Measurements from ENCODE around the gene RNLS. TPM values are rescaled to one million over a fixed set of nuclear protein-coding genes. Genes with fewer than 3 reads are reported as not detected.

The RNLS gene
- total RNA-seq, 1 donor from 2014 or later = 10.2 TPM

GRCh38 chr10:88437411-88437810 lies 145.7 kb downstream of the RNLS start:
- DNase-seq (ENCODE audit: low spot score) = no peak

- DNase-seq (ENCODE audit: low spot score) = no peak
Measured at GRCh38 chr10:88433565-88434186, 149.4 kb downstream of the RNLS start.

- DNase-seq (ENCODE audit: low spot score) = no peak
Measured at GRCh38 chr10:88431103-88431502, 152.0 kb downstream of the RNLS start.

- no peak for DNase-seq (ENCODE audit: low spot score)
Measured at GRCh38 chr10:88428976-88429375, 154.1 kb downstream of the RNLS start.

- no peak for DNase-seq (ENCODE audit: low spot score)
Measured at GRCh38 chr10:88428442-88428841, 154.7 kb downstream of the RNLS start.

GRCh38 chr10:88427024-88427423 lies 156.1 kb downstream of the RNLS start:
- no peak for DNase-seq (ENCODE audit: low spot score)

- DNase-seq (ENCODE audit: low spot score) = no peak
Measured at GRCh38 chr10:88424881-88425280, 158.2 kb downstream of the RNLS start.

GRCh38 chr10:88423732-88424131 lies 159.4 kb downstream of the RNLS start:
- DNase-seq (ENCODE audit: low spot score) = no peak

- no peak for DNase-seq (ENCODE audit: low spot score)
Measured at GRCh38 chr10:88421590-88421989, 161.5 kb downstream of the RNLS start.

GRCh38 chr10:88418871-88419270 lies 164.2 kb downstream of the RNLS start:
- DNase-seq (ENCODE audit: low spot score) = no peak

- DNase-seq (ENCODE audit: low spot score) = no peak
Measured at GRCh38 chr10:88417387-88418030, 165.6 kb downstream of the RNLS start.

GRCh38 chr10:88416801-88417200 lies 166.3 kb downstream of the RNLS start:
- DNase-seq (ENCODE audit: low spot score) = no peak

- no peak for DNase-seq (ENCODE audit: low spot score)
Measured at GRCh38 chr10:88415533-88416130, 167.5 kb downstream of the RNLS start.

- DNase-seq (ENCODE audit: low spot score) = no peak
Measured at GRCh38 chr10:88413412-88413811, 169.7 kb downstream of the RNLS start.

- no peak for DNase-seq (ENCODE audit: low spot score)
Measured at GRCh38 chr10:88411772-88412349, 171.3 kb downstream of the RNLS start.

GRCh38 chr10:88409824-88410223 lies 173.3 kb downstream of the RNLS start:
- DNase-seq (ENCODE audit: low spot score) = no peak

GRCh38 chr10:88409236-88409635 lies 173.9 kb downstream of the RNLS start:
- no peak for DNase-seq (ENCODE audit: low spot score)

GRCh38 chr10:88408096-88408495 lies 175.0 kb downstream of the RNLS start:
- no peak for DNase-seq (ENCODE audit: low spot score)

GRCh38 chr10:88404133-88404532 lies 179.0 kb downstream of the RNLS start:
- no peak for DNase-seq (ENCODE audit: low spot score)

- no peak for DNase-seq (ENCODE audit: low spot score)
Measured at GRCh38 chr10:88401671-88402347, 181.3 kb downstream of the RNLS start.

GRCh38 chr10:88399240-88399639 lies 183.9 kb downstream of the RNLS start:
- DNase-seq (ENCODE audit: low spot score) = no peak

- no peak for DNase-seq (ENCODE audit: low spot score)
Measured at GRCh38 chr10:88395677-88396076, 187.4 kb downstream of the RNLS start.

Measured in mesenteric fat pad (tissue), 1 donor.